Right lobe of liver (tissue), 4 donors: ENCODE data around the gene IFFO2.

ENCODE experiments used
- POLR2A ChIP-seq: fragments of 450-650 bp; IDR thresholded peaks from one replicate; pipeline ENCODE4 v1.6.1; 2017; ENCODE audit warnings: antibody characterized with exemption, mild to moderate bottlenecking
- TF ChIP-seq, protein P1 (sequence below), 4 donors: fragments of 200-600 bp in 3 of 4; fragments of 450-650 bp in 1 of 4; IDR thresholded peaks; one replicate each; pipeline versions ENCODE4 v1.5.1 to v1.8.0; 2016 to 2022; ENCODE audit warnings: antibody characterized with exemption in 4 of 4, mild to moderate bottlenecking in 2 of 4
- donor health status: DM: no; HTN: no; CAD: no.
- donor health status: DM: no; HTN: no; CAD: no.
- donor health status: DM: no; HTN: yes; CAD: no.

DNA sequence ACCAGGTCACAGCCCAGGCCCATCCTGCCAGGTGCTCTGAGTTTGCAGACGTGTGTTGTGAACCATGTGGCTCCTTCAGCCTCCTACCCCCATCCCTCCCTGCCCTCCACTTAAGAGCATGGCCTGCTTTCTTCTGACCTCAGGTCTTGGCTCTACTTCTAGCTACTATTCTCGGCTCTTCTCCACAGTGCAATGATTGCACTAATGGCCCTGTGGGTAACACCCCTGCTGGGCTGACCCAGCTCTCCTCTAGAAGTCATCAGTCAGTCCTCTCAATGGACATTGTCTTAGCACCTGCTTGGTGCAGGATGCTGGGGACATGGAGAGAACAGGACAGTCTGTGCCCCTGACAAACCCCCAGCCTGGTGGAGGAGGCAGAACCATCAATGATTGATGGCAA lies 22.2 kb upstream of the IFFO2 start:
- TF ChIP-seq, protein P1, sequence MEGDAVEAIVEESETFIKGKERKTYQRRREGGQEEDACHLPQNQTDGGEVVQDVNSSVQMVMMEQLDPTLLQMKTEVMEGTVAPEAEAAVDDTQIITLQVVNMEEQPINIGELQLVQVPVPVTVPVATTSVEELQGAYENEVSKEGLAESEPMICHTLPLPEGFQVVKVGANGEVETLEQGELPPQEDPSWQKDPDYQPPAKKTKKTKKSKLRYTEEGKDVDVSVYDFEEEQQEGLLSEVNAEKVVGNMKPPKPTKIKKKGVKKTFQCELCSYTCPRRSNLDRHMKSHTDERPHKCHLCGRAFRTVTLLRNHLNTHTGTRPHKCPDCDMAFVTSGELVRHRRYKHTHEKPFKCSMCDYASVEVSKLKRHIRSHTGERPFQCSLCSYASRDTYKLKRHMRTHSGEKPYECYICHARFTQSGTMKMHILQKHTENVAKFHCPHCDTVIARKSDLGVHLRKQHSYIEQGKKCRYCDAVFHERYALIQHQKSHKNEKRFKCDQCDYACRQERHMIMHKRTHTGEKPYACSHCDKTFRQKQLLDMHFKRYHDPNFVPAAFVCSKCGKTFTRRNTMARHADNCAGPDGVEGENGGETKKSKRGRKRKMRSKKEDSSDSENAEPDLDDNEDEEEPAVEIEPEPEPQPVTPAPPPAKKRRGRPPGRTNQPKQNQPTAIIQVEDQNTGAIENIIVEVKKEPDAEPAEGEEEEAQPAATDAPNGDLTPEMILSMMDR (IDR thresholded peaks at IDR 0.05): no peak
- TF ChIP-seq POLR2A: no peak
